Fibroblast of mammary gland (primary cell): ENCODE results near the gene LHFPL5.

Source experiments
- DNase-seq: peaks from one replicate; pipeline ENCODE4 v3.0.0-alpha.2; 2010; ENCODE audit warnings: low read depth
- H3K4me3 ChIP-seq: 2 replicates; pipeline ENCODE4 v1.5.1; 2011; ENCODE audit warnings: low read depth, mild to moderate bottlenecking, low read length, moderate library complexity; ENCODE audit not compliant: control insufficient read depth
- CTCF ChIP-seq: conservative IDR thresholded peaks from 2 replicates; pipeline ENCODE4 v1.5.1; 2011; ENCODE audit warnings: low read depth, low read length, inconsistent platforms; ENCODE audit not compliant: control insufficient read depth, insufficient read depth

The LHFPL5 gene

DNA sequence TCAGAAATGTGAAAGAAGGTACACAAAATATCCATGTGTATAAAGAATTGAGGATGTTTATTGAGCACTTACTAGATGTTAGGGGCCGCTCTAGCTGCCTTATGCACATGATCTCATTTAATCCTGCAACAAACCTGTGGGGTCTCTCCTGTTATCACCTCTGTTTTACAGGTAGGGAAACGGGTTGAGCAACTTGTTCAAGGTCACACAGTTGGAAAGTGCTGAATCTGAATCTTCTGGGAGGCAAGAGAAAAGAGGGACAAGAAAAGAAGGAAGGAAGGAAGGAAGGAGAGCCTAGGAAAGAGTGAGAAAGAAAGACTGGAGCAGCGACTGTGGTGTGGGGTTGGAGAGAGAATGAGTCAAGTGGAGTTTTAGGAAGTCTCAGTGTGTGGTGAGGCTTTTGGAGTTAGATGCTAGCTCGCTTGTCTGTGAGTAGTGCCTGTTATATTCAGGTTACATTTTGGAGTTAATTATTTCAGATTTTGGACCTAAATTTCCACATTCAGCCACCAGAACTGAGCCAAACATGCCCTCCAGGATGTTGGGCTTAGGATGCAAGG is 16.6 kb upstream of the LHFPL5 start:
- no peak overlapping the region for H3K4me3 ChIP-seq
- TF ChIP-seq CTCF, result no peak
- DNase-seq, result no peak

DNA sequence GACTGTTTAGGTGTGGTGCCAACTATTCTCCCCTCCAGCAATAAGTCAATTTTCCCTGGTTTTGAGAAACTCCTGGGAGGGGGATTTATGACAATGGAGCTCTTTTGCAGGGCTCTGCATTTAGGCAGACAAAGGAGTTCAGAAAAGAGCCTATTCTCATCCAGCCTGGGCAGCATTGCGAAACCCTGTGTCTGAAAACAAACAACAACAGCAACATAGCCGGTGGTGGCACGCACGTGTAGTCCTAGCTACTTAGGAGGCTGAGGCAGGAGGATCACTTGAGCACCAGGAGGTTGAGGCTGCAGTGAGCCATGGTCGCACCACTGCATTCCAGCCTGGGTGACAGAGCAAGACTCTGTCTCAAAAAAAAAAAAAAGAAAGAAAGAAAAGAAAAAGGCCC is 14.5 kb upstream of the LHFPL5 start:
- H3K4me3 ChIP-seq, result no peak overlapping the region
- no peak for DNase-seq
- no peak for TF ChIP-seq CTCF

DNA sequence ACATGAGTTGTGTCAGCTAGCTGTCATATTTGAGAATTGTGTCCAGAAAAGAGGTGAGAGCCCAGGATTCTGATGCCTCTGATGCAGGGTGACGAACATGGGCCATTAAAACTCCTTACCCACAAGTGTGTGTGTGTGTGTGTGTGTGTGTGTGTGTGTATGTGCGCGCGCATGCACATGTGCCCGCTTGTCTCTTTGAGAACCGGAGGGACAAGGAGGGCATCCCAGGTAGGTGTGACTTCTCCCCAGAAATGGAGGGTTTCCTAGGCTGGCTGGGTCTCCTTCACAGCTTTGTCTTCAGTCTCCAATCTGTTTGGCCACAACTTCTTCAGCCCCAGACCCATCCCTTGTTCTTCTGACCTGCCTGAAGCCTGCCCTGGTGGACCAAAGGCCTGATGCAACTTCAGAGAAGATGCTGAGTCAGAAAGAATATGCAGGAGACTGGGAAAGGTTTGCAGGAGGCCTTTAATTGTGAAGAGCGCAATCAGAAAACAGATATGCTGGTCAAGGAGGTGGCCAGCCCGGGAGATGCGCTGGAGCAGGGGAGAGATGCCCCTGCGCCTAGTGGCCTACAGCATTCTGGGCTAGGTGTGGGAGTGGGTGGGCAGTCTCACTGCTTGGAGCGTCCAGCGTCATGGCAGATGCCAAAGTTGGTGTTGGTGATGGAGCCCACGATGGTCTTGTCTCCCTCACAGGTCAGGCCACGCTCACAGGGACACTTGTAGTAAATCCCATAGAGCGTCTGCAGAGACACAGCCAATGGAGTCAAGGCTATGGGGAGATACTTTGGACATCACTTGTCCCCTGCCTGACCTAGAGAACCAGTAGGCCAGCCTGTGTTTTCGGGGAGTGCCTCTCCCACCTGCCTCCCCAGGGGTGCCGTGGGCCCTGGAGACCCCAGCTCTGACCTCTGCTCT is 10.4 kb upstream of the LHFPL5 start:
- TF ChIP-seq CTCF, result no peak
- DNase-seq, result no peak
- no peak overlapping the region for H3K4me3 ChIP-seq

- H3K4me3 ChIP-seq, result no peak overlapping the region
- TF ChIP-seq CTCF, result no peak
- DNase-seq, result no peak
Measured at GRCh38 chr6:35795453-35796071, 9.6 kb upstream of the LHFPL5 start.

- no peak for TF ChIP-seq CTCF
- DNase-seq, result no peak
Measured at GRCh38 chr6:35796236-35796635, 8.9 kb upstream of the LHFPL5 start.

GRCh38 chr6:35797837-35798526 is 7.2 kb upstream of the LHFPL5 start:
- no peak for TF ChIP-seq CTCF
- DNase-seq, result no peak
- no peak overlapping the region for H3K4me3 ChIP-seq

More at GRCh38 chr6:35796236-35796635, 8.9 kb upstream of the LHFPL5 start:
- H3K4me3 ChIP-seq, result no peak overlapping the region
